Endothelial cell of umbilical vein (primary cell): Measurements from ENCODE around the gene FBXL4. TPM values are rescaled to one million over a fixed set of nuclear protein-coding genes. Genes with fewer than 3 reads are reported as not detected.

Experiments used
- BruUV-seq: library from RNA; stranded (reverse); fragments of 400-500 nt; replicated peaks from 2 replicates; lab custom pipeline; 2021; lab: Mats Ljungman, UMichigan
- CTCF ChIA-PET: fragments of 300-600, 350-600 bp; sonication (Branson Sonifier 250); formaldehyde crosslinking; loops from one replicate; lab custom pipeline; 2021; ENCODE audit warnings: antibody characterized with exemption, inconsistent platforms; lab: Charles Lee
- POLR2A ChIA-PET: fragments of 300-600, 350-600 bp; sonication (Branson Sonifier 250); formaldehyde crosslinking; loops from one replicate; lab custom pipeline; 2021; ENCODE audit warnings: antibody characterized with exemption, inconsistent platforms; lab: Charles Lee
- DNase-seq: peaks from one replicate; pipeline ENCODE4 v3.0.0-alpha.2; 2011; ENCODE audit warnings: low read depth, low spot score
- FAIRE-seq: peaks from 2 replicates; lab custom pipeline; 2011; peaks lifted over from hg19 to GRCh38; lab: Jason Lieb, UNC
- H2AFZ ChIP-seq: 2 replicates; pipeline ENCODE4 v1.6.0; 2012; ENCODE audit warnings: low read depth, low read length, control low read depth, inconsistent platforms
- H3K27ac ChIP-seq: 2 replicates; pipeline ENCODE4 v1.5.1; 2011; ENCODE audit warnings: low read depth, mild to moderate bottlenecking, control low read depth, low read length, moderate library complexity; ENCODE audit not compliant: insufficient read depth
- H3K27me3 ChIP-seq, 2 experiments: 2 replicates each; pipeline versions ENCODE4 v1.6.0 to v1.6.1; 2011; ENCODE audit warnings: low read length in 2 of 2, mixed read lengths in 1 of 2; ENCODE audit not compliant: control insufficient read depth in 2 of 2, insufficient read depth in 2 of 2
- H3K36me3 ChIP-seq, 2 experiments: 2 replicates in 1 of 2; 3 replicates in 1 of 2; pipeline ENCODE4 v1.5.1; 2011; ENCODE audit warnings: low read length in 2 of 2, mild to moderate bottlenecking in 1 of 2, moderate library complexity in 1 of 2; ENCODE audit not compliant: control insufficient read depth in 2 of 2, insufficient read depth in 2 of 2; ENCODE audit errors: extremely low read depth in 1 of 2
- H3K4me1 ChIP-seq: 3 replicates; pipeline ENCODE4 v1.5.1; 2011; ENCODE audit warnings: mild to moderate bottlenecking, low read length; ENCODE audit not compliant: control insufficient read depth, insufficient read depth; ENCODE audit errors: extremely low read depth
- H3K4me2 ChIP-seq: 2 replicates; pipeline ENCODE4 v1.6.1; 2011; ENCODE audit warnings: low read length, control low read depth, mixed read lengths; ENCODE audit not compliant: insufficient read depth
- H3K4me3 ChIP-seq, 3 experiments: fragments of 200-600 bp in 1 of 3; sonication (generic), shearing (Covaris generic) in 1 of 3; replicated peaks in 1 of 3; 2 replicates each; pipeline ENCODE4 v1.5.1; 2011 to 2016; ENCODE audit warnings: control low read depth in 3 of 3, low read length in 3 of 3, mild to moderate bottlenecking in 2 of 3, inconsistent platforms in 1 of 3, low read depth in 1 of 3, moderate library complexity in 1 of 3; ENCODE audit not compliant: insufficient read depth in 1 of 3
- H3K79me2 ChIP-seq: 2 replicates; pipeline ENCODE4 v1.6.0; 2012; ENCODE audit warnings: low read length, inconsistent platforms; ENCODE audit not compliant: control insufficient read depth, insufficient read depth
- H3K9ac ChIP-seq: replicated peaks from 2 replicates; pipeline ENCODE3; 2011; ENCODE audit warnings: low read length, control low read depth; ENCODE audit not compliant: insufficient read depth; ENCODE audit errors: extremely low read depth
- H3K9me1 ChIP-seq: replicated peaks from 3 replicates; pipeline ENCODE4 v1.6.0; 2011; ENCODE audit warnings: mild to moderate bottlenecking, low read length; ENCODE audit not compliant: control insufficient read depth, insufficient read depth; ENCODE audit errors: extremely low read depth
- H3K9me3 ChIP-seq: replicated peaks from 2 replicates; pipeline ENCODE4 v1.5.1; 2012; ENCODE audit warnings: low read length, inconsistent platforms; ENCODE audit not compliant: control insufficient read depth, insufficient read depth
- H4K20me1 ChIP-seq: replicated peaks from 2 replicates; pipeline ENCODE3; 2011; ENCODE audit warnings: mild to moderate bottlenecking, low read length; ENCODE audit not compliant: control insufficient read depth, insufficient read depth; ENCODE audit errors: extremely low read depth
- CTCF ChIP-seq, 2 donors: IDR thresholded peaks; 1 replicate in 1 of 2; 2 replicates in 1 of 2; pipeline ENCODE4 v1.5.1; 2011; ENCODE audit warnings: low read length in 2 of 2, mild to moderate bottlenecking in 2 of 2, moderate library complexity in 2 of 2, control low read depth in 1 of 2, inconsistent platforms in 1 of 2, low read depth in 1 of 2; ENCODE audit not compliant: insufficient read depth in 1 of 2; ENCODE audit errors: extremely low read depth in 1 of 2
- EZH2 ChIP-seq: IDR thresholded peaks from 2 replicates; pipeline ENCODE4 v1.6.1; 2012; ENCODE audit warnings: borderline replicate concordance, low read depth, mild to moderate bottlenecking, moderate library complexity, low read length, inconsistent platforms; ENCODE audit not compliant: severe bottlenecking
- FOS ChIP-seq: IDR thresholded peaks from 2 replicates; pipeline ENCODE4 v1.6.1; 2011; ENCODE audit warnings: mild to moderate bottlenecking, low read length, moderate library complexity, borderline replicate concordance; ENCODE audit not compliant: insufficient read depth
- GATA2 ChIP-seq: IDR thresholded peaks from 2 replicates; pipeline ENCODE4 v1.7.0; 2011; ENCODE audit warnings: low read depth, mild to moderate bottlenecking, moderate library complexity, mixed read lengths, low read length; ENCODE audit not compliant: insufficient read length, insufficient read depth
- JUN ChIP-seq: IDR thresholded peaks from 2 replicates; pipeline ENCODE4 v1.6.1; 2011; ENCODE audit warnings: borderline replicate concordance, low read depth; ENCODE audit not compliant: insufficient read length, insufficient read depth
- MAX ChIP-seq: IDR thresholded peaks from 2 replicates; pipeline ENCODE4 v1.6.1; 2011; ENCODE audit not compliant: insufficient read depth, insufficient read length
- MYC ChIP-seq: IDR thresholded peaks from one replicate; pipeline ENCODE4 v1.6.1; 2011; ENCODE audit warnings: mild to moderate bottlenecking, low read depth, low read length
- POLR2A ChIP-seq: IDR thresholded peaks from 2 replicates; pipeline ENCODE4 v1.6.1; 2012; ENCODE audit warnings: low read depth, mild to moderate bottlenecking, control low read depth, low read length
- POLR2AphosphoS5 ChIP-seq: IDR thresholded peaks from 2 replicates; pipeline ENCODE4 v1.6.1; 2012; ENCODE audit warnings: low read depth, mild to moderate bottlenecking, control low read depth, low read length, moderate library complexity; ENCODE audit not compliant: insufficient read depth
- dilution Hi-C: fragments of 300-500 bp; cut with MboI; formaldehyde crosslinking; loops from one replicate; pipeline ENCODE4 v1.15.0; 2019; ENCODE audit warnings: low sequenced_read_pairs; ENCODE audit not compliant: extremely low pct_ligation_motif_present
- intact Hi-C: fragments of 100-400 bp; cut with micrococcal nuclease; formaldehyde crosslinking; loops from one replicate; pipeline ENCODE4 v1.10.0; 2022
- polyA plus RNA-seq, 4 experiments: library from polyadenylated mRNA; depleted of rRNA in 3 of 4; stranded (reverse) in 3 of 4; unstranded in 1 of 4; fragments of >200 nt; gene quantifications; 2 replicates each; pipeline versions ENCODE4 v1.2.1 to v1.2.3, GENCODE V29; 2011 to 2012; ENCODE audit warnings: missing spikeins in 1 of 4
- total RNA-seq: library from RNA; stranded (reverse); gene quantifications from 2 replicates; pipeline ENCODE4 v1.2.3, GENCODE V29; 2021

FBXL4 gene
- total and polyA plus RNA-seq, 2 donors (not counting 3 experiments of a cell fraction or from before 2014, with no cell fraction given), result 7.0 to 9.8 TPM

GRCh38 chr6:98971303-98971702, 23.6 kb upstream of the FBXL4 start:
- Histone ChIP-seq H3K9me3 (no peaks in the 10 kb centered on the region), H3K9me1 (no peaks in the 10 kb centered on the region), H3K27ac (no peak overlapping the region), H3K9ac (no peak overlapping the region), H3K36me3 (no peaks in the 10 kb centered on the region), H3K4me1 (no peaks in the 10 kb centered on the region), H3K79me2 (no peaks in the 10 kb centered on the region), H4K20me1 (no peaks in the 10 kb centered on the region), H3K4me3 (no peak overlapping the region), H3K27me3 (peaks cover 7 to 21% of the 10 kb centered on the region in 2 experiments), H2AFZ (no peak overlapping the region), H3K4me2 (no peak overlapping the region)
- intact Hi-C loops, result no loop called here
- DNase-seq, result no peak
- ChIA-PET CTCF (no interaction called here), POLR2A (no interaction called here)
- BruUV-seq, result no TSS peak
- no peak for TF ChIP-seq FOS
- no peak for TF ChIP-seq EZH2
- TF ChIP-seq JUN, result no peak
- no peak for TF ChIP-seq CTCF (IDR thresholded peaks at IDR 0.05; ENCODE audit: extremely low read depth in 1 of 2, insufficient read depth in 1 of 2, low read depth in 1 of 2, low read length in 2 of 2)
- no peak for TF ChIP-seq POLR2AphosphoS5
- no peak for TF ChIP-seq MAX
- no peak for TF ChIP-seq GATA2
- TF ChIP-seq POLR2A, result no peak
- TF ChIP-seq MYC, result no peak
- dilution Hi-C loops, result no loop called here
- FAIRE-seq, result no peak
